TTC549 (cell line): Measurements from ENCODE around the gene TTC3.

Source experiments
- FAIRE-seq: peaks from 2 replicates; lab custom pipeline; 2012; peaks lifted over from hg19 to GRCh38; lab: Jason Lieb, UNC

Gene TTC3

GRCh38 chr21:37062593-37062935, 10.5 kb upstream of the TTC3 start:
- FAIRE-seq, result no peak

- no peak for FAIRE-seq
Measured at GRCh38 chr21:37063433-37063832, 9.6 kb upstream of the TTC3 start.

- FAIRE-seq, result no peak
Measured at GRCh38 chr21:37064841-37065240, 8.2 kb upstream of the TTC3 start.

- FAIRE-seq, result no peak
Measured at GRCh38 chr21:37065561-37066177, 7.4 kb upstream of the TTC3 start.

DNA sequence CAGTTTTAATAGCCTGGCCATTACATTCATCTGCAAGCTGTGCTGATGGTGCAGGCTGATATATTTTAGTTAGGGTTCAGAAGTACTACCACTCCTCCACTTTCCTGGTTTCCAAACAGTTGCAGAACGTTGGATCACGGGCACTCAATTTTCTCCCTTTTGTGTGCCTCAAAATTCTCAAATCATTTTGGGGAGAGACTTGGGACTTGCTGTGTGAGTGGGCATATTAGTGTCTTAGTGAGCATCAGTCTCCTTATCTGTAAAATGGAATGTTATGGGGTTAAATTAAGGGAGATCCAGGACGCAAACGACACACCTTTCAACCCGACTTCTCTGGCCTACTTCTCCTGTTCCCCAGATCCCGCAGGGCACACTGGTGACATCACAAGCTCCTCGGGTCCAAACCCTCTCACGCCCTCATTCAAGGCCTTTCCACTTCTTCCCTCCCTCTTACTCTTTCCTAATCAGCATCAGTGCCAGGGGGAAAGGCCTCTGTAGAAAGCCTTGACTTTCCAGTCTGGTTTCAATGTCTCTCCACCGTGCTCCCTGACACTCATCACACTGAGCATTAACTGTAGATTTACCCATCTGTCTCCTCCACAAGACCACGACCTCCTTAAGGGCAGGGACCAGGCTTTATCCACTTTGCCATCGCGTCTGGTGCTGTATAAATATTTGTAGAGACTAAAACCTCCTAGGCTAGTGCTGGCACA, 1.3 kb upstream of the TTC3 start:
- no peak for FAIRE-seq

DNA sequence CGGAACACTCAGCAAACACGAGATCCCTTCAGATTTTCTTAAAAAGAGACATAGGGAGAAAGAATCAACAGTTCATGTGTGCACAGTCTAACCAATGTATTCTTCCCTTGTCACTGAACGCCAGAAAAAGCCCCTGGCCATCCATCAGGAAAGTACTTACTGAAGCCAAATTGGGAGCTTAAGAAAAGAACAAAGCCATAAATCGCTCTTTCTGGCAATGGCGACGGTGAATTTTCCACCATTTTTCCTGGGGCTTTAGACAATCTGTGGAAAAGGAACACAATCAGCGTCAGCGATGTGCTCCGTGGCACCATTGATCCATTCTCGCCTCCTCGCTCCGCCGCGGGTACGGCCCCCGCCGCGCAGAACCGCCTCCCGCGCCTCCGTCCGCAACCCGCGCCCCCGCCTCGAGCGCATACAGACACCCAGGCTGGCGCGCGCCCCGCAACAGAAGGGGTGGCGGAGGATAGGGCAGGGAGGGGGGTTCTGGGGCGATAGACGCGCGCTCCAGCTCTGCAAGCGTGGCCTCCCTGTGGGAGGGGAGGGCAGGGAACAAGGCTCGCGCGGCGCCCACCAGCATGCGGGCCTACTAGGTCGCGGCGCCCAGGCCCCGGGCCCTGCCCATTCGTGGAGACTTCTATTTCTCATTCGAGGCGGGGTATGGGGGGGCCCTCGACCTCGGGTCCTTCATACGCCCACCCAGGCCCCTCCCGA, 623 bp upstream of the TTC3 start:
- FAIRE-seq, result no peak

DNA sequence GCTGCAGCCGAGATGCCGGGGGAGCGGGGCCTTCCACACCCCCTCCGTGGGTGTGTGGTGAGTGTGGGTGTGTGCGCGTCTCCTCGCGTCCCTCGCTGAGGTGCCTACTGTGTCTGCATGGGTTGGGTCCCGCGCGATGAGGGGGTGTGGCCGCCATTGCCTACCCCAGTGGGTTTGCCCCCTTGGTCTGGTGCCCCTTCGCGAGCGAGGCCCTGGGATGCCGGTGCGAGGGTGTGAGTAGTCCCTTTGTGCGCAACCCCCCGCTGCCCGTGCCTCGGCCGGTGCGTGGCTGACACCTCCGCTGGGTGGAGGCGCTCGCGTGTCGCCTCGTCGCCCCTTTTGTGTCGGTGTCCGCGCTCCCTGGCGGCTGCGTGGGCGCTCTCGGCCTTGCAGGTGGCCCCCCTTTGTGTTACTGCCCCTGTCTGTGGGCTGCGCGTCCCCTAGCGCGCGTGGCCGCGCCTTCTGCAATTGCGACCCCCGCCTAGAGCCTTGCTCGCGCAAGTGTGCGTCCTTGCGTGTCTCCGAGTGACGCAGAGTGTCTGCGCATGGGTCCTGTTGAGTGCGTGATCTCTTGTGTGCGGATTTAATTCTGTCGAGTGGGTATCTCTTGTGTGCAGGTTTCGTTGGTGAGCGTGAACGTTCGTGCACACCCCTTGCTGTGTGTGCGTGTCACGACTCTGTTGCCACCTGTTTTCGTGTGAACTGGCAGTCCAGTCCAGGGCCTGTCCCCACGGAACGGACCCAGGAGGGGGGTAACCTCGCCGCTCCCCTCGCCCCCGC, 553 bp downstream of the TTC3 start:
- FAIRE-seq, result no peak

DNA sequence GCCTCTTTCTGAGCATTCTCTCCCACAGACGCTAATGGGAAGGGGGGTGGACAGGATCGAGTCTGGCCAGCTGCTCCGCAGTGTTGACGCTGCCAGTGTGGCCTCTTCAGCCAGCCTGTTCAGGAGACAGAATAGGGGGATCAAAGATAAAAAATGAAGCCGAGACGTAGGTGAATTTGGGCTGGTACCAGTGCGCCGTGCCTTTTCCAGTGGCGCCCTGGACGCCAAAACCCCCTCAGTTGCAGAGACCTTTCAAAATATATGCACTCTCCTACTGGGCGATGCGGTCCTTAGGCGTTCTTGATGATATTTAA, 1.1 kb downstream of the TTC3 start:
- FAIRE-seq, result no peak

DNA sequence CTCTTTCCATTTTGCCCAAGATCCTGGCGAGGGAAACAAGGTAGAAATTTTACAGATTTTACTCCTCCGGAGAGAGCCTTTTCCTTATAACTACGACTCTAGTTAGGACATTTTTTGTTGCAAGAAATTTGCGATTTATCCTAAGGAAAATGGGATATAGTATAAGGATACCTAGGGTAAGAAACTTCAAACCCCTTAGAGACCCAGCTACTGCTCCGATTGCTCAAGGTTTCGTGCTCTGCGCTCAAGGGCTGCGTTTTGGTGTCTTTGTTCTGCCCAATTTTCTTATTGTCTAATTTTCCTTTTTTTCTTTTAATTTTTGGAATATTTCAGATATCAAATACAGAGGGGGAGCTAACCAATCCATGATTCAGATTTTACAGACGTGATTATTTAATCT, 1.5 kb downstream of the TTC3 start:
- no peak for FAIRE-seq

- no peak for FAIRE-seq
Measured at GRCh38 chr21:37075214-37075770, 2.2 kb downstream of the TTC3 start.

GRCh38 chr21:37076087-37076850, 3.2 kb downstream of the TTC3 start:
- FAIRE-seq, result no peak

- FAIRE-seq, result no peak
Measured at GRCh38 chr21:37077403-37077802, 4.3 kb downstream of the TTC3 start.

- FAIRE-seq, result no peak
Measured at GRCh38 chr21:37079211-37079824, 6.3 kb downstream of the TTC3 start.

DNA sequence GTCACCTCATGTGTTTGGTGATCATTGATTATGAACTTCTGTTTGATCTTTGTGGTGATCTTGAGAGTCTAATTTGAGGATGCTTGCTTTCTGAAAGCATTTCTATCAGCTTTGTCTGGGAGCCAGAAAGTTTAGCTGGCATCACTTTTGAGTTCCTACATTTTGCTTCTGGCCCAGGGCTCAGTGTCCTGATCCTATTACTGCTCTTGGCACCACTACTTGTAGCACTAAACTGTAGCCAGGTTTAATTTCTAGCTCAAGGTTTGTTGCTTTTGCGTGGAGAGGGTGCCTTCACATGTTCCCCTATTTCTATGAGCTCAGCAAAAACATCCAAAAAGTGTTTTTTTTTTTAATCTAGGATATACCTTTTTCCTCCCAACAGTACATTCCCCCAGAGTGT, 9.3 kb downstream of the TTC3 start:
- FAIRE-seq, result no peak

GRCh38 chr21:37082856-37083528, 9.9 kb downstream of the TTC3 start:
- no peak for FAIRE-seq

- no peak for FAIRE-seq
Measured at GRCh38 chr21:37085726-37086125, 12.7 kb downstream of the TTC3 start.

DNA sequence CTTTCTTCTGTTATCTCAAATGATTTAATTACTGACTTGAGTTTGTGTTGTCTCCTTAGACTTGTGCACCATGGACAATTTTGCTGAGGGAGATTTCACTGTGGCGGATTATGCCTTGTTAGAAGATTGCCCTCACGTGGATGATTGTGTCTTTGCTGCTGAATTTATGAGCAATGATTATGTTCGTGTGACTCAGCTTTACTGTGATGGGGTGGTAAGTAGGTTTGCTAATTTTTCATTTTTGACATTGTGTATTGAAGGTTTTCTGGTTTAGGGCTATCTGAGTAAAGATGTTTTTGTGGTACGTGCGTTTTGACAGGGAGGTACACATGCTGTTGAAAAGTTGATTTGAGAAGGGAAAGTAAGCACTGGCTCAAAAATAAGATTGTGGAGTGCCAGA, 14.1 kb downstream of the TTC3 start:
- no peak for FAIRE-seq

GRCh38 chr21:37088186-37088735, 15.2 kb downstream of the TTC3 start:
- no peak for FAIRE-seq

GRCh38 chr21:37093977-37094376, 20.9 kb downstream of the TTC3 start:
- FAIRE-seq, result no peak

DNA sequence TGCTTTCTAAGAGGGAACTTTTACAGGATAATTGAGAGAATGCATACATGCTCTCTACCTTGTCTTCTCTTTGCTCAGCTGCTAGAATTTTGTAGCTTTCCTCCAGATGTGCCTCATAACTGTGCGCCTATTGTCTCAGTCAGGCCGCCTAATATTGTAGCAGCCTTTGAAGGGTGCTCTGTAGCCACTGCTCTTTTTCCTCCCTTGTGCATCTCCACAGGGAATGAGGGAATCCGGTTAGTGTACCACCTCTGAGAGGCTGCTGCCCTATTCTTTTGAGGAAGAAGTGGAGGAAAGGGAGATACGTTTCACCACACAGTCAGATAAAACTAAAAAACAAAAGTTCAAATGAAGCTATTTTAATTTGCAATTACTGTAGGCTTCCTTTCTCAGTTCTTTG, 22.8 kb downstream of the TTC3 start:
- FAIRE-seq, result no peak

DNA sequence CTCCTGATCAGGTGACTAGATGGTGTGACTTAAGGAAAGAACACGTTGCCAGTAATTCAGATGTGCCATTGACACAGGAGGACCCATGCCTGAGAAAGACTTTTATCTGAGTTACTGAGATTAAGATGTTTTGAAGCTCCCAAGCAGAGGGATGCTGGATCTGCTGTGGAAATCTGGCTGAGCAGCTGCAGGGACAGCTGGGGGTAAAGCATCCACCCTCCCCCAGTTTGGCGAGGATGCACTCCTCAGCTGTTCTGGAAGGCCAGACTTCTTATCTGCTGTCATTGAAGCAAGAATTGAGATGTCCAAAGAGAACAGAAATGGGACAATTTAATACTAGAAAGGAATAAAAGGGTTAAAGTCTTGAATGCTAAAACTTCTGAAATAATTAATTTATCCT, 25.7 kb downstream of the TTC3 start:
- FAIRE-seq, result no peak
